DLD1 (cell line): ENCODE data around the gene MMP14.
"Not testable (repeated sequence)": the region's sequence is repeated elsewhere in the genome, so short reads cannot be mapped to it uniquely, and the experiment has no call there.

Source experiments
- in situ Hi-C: cut with HindIII; loops from 2 replicates; pipeline ENCODE4 v1.10.0; 2017; ENCODE audit warnings: low sequenced_read_pairs

Gene MMP14

DNA sequence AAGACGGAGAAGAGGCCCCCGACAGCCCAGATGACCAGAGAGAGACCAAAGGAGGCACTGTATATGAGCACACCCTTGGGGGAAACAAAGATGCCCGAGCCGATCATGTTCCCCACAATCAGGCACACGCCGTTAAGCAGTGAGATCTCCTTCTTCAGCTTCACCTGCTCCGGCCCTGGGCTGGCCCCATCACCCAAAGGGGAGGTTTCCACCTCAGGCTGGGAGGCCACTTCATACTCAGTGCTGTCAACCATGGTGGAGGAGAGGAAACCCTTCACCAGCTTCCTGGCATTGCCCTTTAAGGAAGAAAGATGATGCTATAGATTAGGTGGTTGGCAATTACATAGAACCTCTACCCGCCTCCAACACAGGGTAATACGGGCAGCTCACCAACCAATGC lies 23.2 kb upstream of the MMP14 start:
- in situ Hi-C loops: no loop called here

DNA sequence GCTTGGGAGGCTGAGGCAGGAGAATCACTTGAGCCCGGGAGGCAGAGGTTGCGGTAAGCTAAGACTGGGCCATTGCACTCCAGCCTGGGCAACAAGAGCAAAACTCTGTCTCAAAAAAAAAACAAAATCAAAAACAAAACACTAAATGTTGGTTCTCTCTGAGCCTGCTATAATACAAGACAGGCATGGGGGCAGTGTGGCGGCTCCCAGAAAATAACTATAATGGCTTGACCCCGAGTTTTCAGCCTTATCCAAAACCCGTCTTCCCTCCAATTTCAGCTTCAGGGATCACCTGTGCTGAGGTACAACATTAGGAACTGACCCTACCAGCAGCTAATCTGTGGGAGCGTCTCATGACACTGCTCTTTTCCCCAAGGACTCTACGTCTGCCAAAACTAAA lies 22.0 kb upstream of the MMP14 start:
- in situ Hi-C loops: no loop called here

DNA sequence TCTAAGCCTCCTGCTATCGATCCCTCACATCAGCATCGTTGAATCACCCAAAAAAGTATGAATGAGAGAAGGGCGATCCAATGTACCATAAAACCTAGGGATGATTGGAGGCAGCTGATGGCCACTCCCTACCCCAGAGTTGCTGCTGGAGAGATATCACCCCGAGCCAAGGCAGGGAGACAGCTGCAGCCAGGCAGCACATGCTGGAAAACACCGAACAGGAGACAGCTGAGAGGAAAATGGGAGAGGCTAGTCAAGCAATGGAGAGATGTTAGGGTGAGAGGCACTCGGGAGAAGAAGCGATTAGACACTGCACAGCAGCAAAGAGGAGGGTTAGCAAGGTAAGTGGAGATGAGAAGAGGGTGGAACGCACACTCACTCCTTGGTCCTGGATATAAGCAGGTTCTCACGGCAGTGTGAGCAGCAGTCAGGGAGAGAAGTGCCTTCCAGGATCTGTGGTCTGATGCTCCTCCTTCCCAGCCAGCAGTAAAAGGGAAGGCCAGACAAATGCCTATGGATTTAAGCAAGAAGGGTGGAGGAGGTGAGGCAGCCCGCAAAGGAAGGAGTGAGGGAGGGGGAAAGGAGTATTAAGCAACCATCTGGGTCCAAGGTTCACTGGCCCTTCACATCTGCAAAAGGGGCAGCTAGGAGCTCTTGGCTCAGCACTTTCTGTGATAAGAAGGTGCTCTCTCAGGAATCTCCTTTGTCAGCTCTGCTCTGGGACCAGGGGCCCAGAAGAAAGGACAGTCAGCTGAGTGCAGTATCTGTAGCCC lies 21.3 kb upstream of the MMP14 start, which contains the start of gene SLC7A7:
TSS of gene SLC7A7 (minus strand) at position 495 of the 773 bp plus-strand sequence. CDS start 2,037 bp downstream, outside the sequence.
- in situ Hi-C loops: no loop called here

DNA sequence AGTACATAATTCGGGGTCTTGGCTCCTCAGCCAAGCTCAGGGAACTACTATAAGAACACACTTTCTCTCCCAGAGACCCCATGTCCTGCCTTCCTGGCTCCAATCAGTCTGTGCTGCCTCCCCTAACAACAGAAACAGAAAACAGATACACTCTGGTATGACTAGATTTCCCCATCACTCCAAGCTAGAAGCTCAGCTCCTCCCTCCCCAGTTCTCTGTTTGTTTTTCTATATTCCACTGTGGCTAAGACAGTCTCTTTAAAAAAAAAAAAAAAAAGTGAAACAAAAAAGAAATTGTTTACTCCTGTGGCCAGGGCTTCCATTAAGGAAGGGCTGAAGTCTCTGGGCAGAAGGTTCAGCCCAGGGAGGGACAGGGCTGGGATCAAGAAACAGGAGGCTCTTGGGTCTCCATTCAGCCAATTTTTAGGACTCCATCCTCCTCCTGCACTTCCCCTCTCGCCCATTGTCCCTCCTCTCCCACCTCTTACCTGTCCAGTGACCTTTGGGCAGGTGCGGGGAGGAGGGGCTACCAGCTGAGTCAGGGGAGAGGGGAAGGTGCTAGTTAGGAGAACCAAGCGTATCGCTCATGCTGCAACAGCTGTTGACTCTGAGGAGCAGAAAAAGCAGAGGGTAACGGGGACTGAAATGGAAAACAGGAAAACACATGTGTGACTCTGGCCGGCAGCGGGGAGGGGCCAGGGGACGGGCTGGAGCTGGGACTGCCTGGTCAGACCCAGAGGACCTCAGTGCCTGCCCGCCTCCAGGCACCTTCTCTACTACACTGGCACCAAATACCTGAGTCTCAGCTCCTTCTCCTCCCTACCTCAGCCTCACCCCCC lies 17.0 kb upstream of the MMP14 start:
- in situ Hi-C loops: no loop called here

DNA sequence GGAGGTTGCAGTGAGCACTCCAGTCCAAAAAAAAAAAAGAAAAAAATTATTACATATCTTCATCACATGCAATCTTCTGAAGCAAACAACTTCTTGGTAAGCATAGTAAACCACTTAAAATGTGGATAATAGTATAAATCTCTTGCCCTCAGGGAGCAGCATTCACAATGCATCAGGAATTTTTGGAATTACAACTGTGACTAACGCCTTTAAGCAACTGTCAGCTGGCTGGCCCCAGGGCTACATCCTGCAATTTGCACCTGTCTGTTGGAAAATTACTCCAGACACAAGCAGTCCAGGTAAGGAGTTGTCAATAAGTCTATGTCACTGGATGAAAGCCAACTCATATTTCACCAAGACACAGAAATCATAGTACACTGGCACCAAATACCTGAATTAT lies 15.7 kb upstream of the MMP14 start:
- in situ Hi-C loops: no loop called here

DNA sequence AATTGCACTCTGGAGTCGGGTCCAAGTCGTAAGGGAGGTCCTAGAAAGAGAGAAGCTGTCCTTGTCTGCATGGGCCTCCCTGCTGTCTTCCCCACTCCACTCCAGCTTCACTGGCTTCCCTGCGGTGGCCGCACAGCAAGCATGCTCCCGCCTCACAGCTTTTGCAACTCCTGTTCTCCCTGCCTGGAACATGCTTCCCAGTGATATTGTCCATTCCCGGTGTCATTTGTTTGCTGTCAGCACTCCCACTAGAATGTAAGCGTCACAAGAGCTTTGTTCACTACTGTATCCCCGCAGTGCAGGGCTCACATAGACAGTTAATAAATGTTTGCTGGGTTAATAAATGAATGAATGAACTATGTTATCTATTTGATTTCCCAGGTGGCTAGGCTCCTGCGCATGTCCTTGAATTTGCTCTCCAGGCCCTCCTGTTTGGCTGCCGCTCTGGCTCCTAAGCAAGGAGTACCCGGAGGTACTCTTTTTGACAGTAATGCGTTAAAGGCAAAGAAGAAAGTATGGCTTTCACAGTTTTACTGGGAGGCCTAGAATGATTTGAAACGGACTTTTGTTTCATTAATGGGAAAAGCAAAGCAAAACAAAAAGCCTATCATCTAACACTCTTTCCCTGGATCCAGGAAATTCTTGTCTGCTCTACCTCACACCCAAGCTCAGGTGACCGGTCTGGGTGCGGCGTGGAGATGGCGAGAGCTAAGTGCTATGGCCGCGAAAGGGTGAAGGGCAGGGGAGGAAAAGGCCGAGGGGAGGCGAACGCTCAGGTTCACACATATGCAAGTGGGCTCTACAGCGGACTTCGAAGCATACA lies 15.0 kb upstream of the MMP14 start:
- in situ Hi-C loops: no loop called here

DNA sequence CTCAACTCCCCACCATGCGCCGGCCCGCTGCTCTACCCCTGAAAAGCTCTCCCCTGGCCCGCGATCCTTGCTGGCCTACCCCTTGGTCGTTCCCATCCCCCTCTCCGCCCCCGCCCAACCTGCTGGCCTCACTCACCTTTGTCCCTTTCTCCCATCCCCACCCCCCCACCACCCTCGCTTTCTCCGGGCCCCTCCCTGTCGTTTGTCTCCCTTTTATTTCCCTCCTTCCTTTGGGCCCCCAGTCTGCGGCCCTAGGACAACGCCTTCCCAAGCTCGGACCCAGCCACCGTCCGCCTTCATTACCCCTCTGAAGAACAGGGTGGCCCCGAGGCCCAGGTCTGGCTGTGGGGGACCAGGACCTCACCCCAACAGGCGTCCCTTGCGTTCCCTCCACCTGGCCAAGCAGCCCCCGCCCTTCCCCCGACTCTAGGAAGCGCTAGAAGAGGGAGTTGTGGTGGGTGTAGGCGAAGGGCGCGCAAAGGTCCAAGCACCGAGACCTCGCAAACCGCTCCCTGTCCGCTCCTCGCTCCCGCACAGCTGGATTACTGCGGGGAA lies 14.3 kb upstream of the MMP14 start:
- in situ Hi-C loops: no loop called here

DNA sequence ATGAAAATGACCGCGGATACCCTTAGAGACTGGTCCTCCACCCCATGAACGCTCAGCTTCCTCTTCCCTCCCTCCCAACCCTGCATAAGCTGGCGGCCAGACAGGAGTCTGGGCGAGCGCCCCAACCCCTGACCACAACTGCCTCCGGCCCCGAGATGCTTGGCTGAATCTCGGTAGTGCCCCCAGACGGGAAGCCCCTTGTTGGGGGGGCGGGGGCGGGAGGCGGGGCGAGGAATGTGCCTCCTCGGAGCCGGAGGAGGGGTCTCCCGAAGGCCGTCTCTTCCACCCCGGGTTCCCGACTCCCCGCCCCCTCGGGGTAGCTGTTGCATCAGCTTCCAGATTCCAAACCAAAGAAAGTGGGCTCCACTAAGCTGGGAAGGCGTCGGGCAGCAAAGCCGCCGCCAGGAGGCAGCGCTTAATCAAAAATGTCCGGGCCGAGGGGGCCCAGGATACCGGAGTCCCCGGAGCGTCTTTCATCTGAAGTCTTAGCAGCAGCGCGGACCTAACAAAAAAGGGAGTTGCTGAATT lies 13.8 kb upstream of the MMP14 start:
- in situ Hi-C loops: no loop called here

DNA sequence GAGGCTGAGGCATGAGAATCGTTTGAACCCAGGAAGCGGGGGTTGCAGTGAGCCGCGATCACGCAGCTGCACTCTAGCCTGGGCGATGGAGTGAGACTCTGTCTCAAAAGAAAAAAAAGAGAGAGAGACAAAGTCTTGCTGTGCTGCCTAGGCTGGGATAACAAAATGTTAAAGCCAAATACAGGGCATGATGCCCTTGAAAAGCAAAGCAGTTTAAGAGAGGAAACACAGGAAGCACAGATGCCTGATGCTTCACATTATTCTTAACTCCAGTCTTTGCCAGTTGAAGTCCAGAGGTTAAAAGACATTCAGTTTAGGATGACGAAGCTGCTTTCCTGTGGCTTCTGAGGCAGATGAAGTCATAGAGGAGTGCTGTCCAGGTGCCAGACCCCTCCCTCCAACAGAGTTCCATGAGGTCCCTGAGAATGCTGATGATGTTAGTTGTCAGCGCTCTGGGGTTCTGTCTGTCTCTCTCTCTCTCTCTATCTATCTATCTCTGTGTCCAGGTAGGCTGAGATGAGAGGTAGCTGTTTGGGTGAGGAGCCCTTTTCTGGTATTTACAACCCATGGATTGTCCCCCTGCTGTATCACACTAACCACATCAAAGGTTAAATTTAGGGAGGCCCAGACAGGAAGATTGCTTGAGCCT lies 11.6 kb upstream of the MMP14 start:
- in situ Hi-C loops: no loop called here

DNA sequence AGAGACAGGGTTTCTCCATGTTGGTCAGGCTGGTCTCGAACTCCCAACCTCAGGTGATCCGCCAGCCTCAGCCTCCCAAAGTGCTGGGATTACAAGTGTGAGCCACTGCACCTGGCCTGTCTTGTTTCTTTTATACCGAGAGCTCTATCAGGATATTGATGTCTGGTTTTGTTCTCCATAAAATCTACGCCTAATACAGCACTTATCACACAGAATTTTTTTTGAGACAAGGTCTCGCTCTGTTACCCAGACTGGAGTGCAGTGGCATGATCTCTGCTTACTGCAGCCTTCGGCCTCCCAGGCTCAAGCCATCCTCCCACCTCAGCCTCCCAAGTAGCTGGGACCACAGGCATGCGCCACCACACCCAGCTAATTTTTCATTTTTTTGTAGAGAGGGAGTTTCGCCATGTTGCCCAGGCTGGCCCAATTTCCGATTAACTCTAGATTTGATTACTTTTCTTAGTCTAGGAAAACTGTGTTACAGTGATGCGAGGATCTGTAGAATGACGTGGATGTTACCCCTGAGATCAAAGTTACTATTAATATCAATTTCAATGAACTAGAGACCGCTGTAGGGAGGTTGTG lies 7.2 kb upstream of the MMP14 start:
- in situ Hi-C loops: not testable (repeated sequence)

DNA sequence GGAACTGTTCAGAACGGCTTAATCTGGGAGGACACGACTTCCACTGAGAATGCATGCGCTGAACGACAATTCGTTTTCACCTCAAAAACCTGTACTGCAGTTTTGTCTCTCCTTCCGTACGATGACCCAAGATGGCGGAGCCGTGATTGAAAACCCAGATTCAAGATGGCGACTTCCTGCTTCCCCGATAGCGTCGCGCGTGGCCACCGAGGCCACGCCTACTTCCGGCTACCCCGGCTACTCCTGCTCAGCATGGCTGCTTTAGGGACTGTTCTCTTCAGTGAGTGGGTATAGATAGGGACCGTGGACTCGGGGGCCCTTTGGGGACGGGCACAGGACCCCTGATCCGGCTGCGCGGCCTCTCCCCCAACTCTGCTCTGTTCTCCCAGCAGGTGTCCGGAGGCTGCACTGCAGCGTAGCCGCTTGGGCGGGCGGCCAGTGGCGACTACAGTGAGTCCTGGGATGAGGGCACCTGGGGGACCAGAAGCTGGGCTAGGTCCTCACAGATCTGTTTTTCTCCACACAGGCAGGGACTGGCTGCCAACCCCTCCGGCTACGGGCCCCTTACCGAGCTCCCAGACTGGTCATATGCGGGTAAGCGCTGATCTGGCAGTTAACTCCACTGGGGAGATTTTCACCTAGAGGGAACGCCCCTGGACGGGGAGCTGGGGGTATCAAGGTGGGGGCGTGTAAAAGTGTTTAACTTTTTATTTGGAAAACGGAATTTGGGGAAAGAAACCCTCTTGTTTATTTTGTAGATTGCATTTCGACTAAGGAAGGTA lies 6.5 kb upstream of the MMP14 start, which contains the start of gene MRPL52:
TSS of gene MRPL52 (plus strand) at position 227 of the 782 bp plus-strand sequence. CDS start at position 253, 26 bp downstream.
- in situ Hi-C loops: no loop called here

DNA sequence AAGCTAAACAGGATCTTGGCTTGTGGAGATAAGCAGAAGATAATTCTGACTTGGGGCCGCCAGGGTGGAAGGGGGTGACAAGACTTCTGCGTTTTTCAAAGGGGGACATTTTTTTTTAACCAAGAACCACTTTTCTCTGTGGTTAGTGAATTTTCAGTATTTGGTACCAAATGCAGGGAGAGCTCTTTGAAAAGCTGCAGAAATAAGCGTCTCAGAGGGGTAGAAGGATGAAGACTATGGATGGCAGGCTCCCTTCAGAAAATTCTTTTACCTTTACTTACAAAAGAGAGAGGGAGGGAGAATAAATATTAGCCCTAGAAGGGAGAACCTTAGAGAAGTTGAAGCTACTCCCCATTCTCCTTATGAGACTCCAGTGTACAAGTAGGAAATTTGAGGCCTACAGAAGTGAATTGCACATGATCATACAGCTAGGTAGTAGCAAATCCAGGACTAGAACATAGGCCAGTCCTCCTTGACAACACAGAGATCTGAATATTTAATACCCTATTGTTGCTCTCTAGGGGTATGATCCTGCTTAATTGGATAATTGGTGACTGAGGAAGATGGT lies 5.9 kb upstream of the MMP14 start:
- in situ Hi-C loops: no loop called here

DNA sequence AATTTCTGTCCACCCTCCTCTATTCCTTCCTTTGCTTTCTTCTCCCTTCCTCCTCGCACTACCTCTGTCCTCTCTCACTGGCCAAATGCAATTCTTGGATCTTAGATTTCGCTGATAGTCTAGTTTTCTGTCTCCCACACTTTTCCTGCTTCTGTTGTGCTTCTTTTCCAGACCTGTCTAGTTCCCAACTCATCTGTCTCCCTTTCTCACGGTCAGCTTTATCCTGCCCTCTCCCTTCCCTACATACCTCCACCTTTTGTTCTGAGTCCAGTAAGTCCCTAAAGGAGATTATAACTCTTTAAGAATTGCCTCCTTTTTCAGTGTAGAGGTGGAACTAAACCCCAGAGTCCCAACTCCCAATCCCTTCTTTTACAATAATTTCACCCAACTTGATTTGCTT lies 880 bp upstream of the MMP14 start:
- in situ Hi-C loops: no loop called here

DNA sequence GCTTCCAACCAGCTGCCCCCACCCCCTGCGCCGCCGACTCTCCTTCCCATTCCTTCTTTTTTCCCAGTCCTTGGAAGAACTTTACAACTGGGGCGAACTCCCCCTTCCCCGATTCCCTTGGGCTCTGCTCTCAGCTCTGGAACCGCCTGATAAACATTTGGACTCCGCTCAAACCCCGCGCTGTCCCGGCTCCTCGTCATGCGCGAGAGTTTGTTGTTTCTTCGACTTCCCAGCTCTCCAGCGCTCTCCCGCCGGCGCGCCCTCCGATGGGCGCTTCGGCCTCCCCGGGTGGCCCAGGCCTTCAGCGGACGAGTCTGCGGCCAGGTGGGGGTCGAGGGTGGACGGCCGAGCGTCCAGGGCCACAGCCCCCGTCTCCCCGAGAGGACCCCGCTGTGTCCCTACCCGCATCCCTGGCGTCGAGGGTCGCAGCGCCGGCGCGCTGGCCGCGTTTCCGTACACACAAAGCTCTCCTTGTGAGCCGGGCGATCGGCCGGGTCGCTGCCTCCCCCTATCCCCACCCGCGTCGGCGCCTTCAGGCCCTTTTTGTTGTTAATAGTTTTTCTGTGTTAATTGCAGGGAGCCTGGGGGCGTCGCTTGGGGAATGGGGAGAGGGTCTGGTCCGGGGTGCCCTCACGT lies 847 bp downstream of the MMP14 start:
- in situ Hi-C loops: no loop called here

DNA sequence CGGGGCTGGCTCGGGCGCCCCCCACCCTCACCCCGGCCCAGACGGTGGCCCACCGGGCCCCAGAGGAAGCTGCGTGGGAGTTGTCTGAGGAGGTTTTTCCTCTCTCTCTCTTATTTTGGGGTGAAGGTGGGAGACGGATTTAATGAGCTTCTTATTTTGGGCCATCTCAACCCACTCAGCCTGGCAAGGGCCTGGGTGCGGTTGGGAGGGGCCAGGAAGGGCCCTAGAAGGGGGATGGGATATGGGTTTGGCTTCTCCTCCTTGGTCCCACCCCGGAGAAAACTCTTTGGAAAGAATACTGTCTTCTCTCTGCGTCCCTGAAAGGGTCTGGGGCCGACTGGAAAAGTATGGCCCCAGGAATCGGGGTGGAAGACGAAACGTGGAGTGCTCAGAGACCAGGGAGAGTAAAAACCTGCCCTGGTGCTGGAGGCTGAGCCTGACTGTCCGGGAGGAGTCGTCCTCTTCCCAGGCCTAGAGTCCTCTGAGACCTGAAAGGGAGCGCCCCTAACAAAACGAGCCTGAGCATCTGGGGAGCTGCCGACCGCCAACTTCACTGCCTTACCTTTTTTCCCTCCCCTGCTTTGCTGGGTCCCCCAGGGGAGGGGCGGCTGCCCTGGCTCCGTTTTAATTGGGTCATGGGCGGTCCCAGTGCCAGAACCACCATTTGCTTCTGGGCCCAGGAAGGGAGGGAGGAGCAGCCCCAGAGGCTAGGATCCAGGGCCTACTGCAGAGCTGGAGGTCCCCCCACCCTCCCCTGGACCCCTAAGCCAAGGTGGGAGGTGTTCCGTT lies 1.6 kb downstream of the MMP14 start:
- in situ Hi-C loops: no loop called here

DNA sequence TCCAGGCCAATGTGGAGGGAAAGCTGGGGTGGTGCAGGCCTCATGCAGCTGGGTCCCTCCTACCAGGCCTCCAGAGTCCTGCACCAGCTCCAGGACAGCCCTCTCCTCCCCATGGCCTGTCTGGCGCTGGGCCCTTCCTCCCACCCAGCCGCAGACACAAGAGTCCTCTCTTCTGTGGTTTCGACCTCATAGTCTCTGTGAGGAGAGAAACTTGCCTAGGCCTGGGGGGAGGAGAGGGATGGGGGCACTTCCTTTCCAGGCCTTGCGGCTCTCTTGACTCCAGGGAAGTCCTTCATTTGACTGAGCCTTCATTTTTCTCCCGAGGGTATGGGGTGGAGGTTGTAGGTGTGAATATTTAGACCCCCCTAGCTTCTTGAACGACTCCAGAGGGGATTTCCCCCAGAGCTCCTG lies 2.3 kb downstream of the MMP14 start:
- in situ Hi-C loops: no loop called here

DNA sequence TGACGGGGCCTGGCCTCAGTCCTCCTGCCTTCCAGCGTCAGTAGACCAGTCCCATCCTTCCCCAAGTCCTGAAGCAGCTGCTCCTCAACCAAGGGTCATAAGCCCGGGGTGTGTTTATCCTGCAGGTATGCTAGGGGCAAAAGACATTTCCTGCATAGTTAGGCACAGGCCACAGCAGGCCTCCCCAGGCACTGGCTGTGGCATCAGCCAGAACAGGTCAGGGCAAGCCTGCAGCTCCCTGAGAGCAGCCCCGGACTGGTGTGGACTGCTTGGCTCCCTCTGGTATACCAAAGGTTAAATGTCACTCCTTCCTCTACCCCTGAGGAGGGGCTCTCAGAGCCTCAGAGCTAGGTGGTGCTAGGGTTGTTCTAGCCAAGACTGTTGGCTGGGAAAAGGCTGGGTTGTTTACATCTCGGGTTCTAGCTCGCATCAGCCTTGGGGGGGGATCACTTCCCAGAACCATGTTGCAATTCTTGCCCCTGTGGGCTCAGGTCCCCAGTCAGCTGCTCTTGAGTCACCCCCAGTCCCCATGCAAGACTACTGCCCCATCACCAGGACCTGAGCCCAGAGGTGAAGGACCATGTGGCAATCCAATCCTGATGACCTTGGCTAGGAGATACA lies 2.9 kb downstream of the MMP14 start:
- in situ Hi-C loops: no loop called here
